GM12875 (cell line): Measurements from ENCODE around the gene LRRN4CL.

Experiments
- H3K4me3 ChIP-seq: one replicate; pipeline ENCODE4 v1.5.1; 2011; ENCODE audit warnings: low read depth, low read length, control low read depth
- TF ChIP-seq, protein P1 (sequence below): IDR thresholded peaks from 2 replicates; pipeline ENCODE4 v1.5.1; 2011; ENCODE audit warnings: low read depth, mild to moderate bottlenecking, control low read depth, inconsistent platforms, low read length, moderate library complexity, borderline replicate concordance; ENCODE audit not compliant: insufficient read depth

Gene LRRN4CL

DNA sequence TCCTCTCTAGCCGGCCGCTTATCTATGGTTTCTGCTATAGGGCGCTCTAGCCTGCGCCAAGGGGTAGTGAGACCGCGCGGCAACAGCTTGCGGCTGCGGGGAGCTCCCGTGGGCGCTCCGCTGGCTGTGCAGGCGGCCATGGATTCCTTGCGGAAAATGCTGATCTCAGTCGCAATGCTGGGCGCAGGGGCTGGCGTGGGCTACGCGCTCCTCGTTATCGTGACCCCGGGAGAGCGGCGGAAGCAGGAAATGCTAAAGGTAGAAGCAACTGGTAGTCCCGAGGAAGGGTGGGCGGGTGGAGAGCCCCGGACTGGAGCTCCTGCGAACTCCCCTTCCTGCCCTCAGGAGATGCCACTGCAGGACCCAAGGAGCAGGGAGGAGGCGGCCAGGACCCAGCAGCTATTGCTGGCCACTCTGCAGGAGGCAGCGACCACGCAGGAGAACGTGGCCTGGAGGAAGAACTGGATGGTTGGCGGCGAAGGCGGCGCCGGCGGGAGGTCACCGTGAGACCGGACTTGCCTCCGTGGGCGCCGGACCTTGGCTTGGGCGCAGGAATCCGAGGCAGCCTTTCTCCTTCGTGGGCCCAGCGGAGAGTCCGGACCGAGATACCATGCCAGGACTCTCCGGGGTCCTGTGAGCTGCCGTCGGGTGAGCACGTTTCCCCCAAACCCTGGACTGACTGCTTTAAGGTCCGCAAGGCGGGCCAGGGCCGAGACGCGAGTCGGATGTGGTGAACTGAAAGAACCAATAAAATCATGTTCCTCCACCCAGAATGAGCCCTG lies 17.5 kb downstream of the LRRN4CL start, which contains the start of the genes LBHD1 and UQCC3:
TSS of gene LBHD1 (minus strand) at position 660 of the 782 bp plus-strand sequence. CDS start 2,236 bp downstream, outside the sequence.
TSS of gene UQCC3 (plus strand) at position 66 of the 782 bp plus-strand sequence. CDS start at position 139, 73 bp downstream.
- TF ChIP-seq, protein P1, sequence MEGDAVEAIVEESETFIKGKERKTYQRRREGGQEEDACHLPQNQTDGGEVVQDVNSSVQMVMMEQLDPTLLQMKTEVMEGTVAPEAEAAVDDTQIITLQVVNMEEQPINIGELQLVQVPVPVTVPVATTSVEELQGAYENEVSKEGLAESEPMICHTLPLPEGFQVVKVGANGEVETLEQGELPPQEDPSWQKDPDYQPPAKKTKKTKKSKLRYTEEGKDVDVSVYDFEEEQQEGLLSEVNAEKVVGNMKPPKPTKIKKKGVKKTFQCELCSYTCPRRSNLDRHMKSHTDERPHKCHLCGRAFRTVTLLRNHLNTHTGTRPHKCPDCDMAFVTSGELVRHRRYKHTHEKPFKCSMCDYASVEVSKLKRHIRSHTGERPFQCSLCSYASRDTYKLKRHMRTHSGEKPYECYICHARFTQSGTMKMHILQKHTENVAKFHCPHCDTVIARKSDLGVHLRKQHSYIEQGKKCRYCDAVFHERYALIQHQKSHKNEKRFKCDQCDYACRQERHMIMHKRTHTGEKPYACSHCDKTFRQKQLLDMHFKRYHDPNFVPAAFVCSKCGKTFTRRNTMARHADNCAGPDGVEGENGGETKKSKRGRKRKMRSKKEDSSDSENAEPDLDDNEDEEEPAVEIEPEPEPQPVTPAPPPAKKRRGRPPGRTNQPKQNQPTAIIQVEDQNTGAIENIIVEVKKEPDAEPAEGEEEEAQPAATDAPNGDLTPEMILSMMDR, result no peak
- H3K4me3 ChIP-seq, result peak within 1 kb of the TSS; percentile 95

DNA sequence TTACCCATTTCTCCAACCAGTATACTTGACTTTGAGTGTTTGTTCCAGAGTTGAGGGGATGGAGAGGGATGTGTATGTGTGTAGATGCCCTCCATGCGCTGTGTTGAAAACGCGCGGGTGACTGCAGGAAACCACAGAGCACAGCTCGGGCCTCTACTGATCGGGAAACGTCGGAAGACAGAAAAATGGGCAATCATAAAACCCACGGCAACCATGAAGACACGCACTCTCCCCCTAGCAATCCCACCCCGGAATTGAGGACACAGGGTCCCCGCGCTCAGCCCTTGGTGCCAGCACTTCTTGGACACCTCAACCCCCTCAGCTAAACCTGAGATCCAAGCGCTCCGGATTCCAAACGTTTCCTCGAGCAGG lies 18.1 kb downstream of the LRRN4CL start:
- TF ChIP-seq, protein P1, result no peak
- H3K4me3 ChIP-seq, result peak overlapping the region; percentile 95

DNA sequence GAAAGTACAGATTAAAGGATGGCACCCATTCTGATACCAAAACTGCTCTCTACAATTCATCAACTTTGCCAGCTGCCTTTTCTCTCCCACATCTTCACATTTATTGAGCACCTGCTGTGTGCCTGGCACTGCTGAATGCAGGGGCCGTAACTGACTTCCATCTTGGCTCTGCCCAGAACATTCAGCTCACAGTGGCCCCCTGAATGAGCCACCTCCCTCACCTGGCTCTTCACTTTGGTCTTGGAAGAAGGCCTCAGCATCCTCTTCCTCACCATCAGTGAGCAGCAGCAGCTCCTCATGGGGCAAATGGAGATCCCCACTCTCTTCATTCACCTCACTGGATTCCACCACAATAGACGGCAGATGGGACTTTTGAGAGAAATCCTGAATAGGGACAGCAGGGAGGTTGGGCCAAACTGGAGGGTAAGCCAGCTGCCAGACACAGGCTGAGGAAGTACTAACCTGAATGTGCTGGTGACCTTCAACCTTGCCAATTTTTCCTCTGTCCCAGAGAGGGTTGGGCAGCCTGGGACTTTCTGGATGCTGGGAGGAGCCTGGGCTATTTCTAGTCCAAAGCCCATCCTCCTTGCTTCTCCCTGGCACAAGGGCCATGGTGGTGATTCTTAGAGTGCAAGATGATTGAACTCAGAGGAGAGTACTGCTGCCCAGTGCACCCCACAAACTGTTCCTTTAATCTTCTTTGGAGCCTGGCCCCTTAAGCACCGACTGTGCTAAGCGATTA lies 19.7 kb downstream of the LRRN4CL start:
- TF ChIP-seq, protein P1, result no peak
- H3K4me3 ChIP-seq, result no peak overlapping the region

DNA sequence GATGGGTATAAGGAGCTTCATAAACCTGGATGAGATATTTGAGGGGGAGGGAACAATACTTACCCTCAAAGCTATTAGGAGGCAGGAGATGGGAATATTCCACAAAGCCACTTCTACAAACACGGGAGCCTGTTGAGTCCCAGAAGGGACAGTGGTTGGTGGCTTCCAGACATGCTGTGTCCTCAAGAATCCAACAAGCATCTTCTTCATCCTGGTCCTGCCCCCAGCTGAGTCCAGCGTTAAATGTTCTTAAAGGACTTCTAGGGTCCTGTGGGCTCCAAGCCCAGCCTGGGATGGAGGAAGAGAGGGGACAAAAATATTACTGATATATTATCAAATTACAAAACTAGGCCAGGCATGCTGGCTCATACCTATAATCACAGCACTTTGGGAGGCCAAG lies 21.9 kb downstream of the LRRN4CL start:
- TF ChIP-seq, protein P1, result no peak
- H3K4me3 ChIP-seq, result no peak overlapping the region

DNA sequence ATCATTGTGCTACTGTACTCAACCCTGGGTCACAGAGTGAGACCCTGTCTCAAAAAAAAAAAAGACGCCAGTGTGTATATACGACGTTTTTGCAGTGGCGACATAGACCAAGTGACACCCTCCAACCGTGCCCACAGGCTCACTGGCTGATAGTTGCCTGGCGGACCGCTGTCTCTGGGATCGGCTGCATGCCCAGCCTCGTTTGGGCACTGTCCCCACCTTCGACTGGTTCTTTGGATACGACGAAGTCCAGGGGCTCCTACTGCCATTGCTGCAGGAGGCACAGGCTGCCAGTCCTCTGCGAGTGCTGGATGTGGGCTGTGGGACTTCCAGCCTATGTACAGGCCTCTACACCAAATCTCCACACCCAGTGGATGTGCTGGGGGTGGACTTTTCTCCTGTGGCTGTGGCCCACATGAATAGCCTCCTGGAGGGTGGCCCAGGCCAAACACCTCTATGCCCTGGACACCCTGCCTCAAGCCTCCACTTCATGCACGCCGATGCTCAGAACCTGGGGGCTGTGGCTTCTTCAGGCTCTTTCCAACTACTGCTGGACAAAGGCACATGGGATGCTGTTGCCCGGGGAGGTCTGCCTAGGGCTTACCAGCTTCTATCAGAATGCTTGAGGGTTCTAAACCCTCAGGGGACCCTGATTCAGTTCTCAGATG lies 22.9 kb downstream of the LRRN4CL start:
- H3K4me3 ChIP-seq, result peak overlapping the region; percentile 68
- TF ChIP-seq, protein P1, result no peak

DNA sequence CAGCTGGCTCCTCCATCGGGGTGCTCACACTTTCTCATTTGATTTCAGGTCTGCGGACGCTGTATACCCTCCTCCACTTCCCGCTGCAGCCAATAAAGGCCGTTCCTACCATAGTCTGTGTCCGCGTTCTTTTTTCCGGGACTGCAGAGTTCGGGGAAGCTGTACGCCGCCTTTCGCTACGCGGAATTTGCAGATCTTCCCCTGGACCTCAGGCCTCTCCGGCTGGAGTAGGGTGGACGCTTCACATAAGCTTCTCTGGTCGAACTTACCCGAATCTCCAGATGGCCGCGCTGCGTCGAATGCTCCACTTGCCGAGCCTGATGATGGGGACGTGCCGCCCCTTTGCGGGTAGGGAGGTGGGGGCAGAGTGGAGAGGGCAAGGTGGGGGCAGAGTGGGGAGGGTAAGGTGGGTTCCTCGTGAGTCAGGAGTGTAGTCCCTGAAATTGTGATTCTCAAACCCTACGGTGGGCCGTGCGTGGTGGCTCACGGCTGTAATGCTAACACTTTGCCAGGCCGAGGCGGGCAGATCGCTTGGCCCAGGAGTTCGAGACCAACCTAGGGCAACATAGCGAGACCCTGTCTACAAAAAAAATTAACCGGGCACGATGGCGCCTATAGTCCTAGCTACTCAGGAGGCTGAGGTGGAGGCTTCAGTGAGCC lies 23.6 kb downstream of the LRRN4CL start:
- peak overlapping the region; percentile 68 for H3K4me3 ChIP-seq
- TF ChIP-seq, protein P1, result no peak
